K562 (cell line): Measurements from ENCODE around the gene OST4. TPM values are rescaled to one million over a fixed set of nuclear protein-coding genes. Genes with fewer than 3 reads are reported as not detected.
"Not testable (repeated sequence)": the region's sequence is repeated elsewhere in the genome, so short reads cannot be mapped to it uniquely, and the experiment has no call there.

Source experiments
- ATAC-seq: fragments of 200-7000 bp; cut with Tn5 transposase; 3 replicates; pipeline ENCODE4 v1.9.1; 2020; ENCODE audit warnings: moderate library complexity
- BruUV-seq: library from RNA; stranded (reverse); fragments of 400-500 nt; replicated peaks from 2 replicates; lab custom pipeline; 2021; lab: Mats Ljungman, UMichigan
- CTCF ChIA-PET: fragments of 300-600 bp; formaldehyde crosslinking; extraction: SDS; loops from one replicate; lab custom pipeline; 2021; ENCODE audit warnings: low intra/inter-chr PET ratio; lab: Yijun Ruan, JAX
- POLR2A ChIA-PET: fragments of 300-600, 350-650 bp; sonication (Branson Sonifier 250); formaldehyde crosslinking; extraction: SDS; loops from one replicate; lab custom pipeline; 2021; ENCODE audit warnings: antibody characterized with exemption, inconsistent platforms; lab: Yijun Ruan, JAX
- DNase-seq, 4 experiments: peaks; one replicate each; pipeline versions ENCODE4 v3.0.0 to v3.0.0-alpha.2; 2011 to 2018; ENCODE audit warnings: low spot score in 3 of 4, mixed read lengths in 3 of 4; ENCODE audit errors: extremely low read depth in 1 of 4
- FAIRE-seq: peaks from 2 replicates; lab custom pipeline; 2011; peaks lifted over from hg19 to GRCh38; lab: Jason Lieb, UNC
- H2AFZ ChIP-seq: 2 replicates; pipeline ENCODE4 v1.6.0; 2011; ENCODE audit warnings: low read depth, low read length, control low read depth, inconsistent platforms
- H3K27ac ChIP-seq: fragments of 200-600 bp; 3 replicates; pipeline ENCODE4 v1.8.0; 2011; ENCODE audit warnings: low read depth, mild to moderate bottlenecking, control low read depth, inconsistent platforms, low read length, moderate library complexity, mixed read lengths; ENCODE audit errors: extremely low read depth
- H3K27me3 ChIP-seq, 2 experiments: fragments of 300-600 bp in 1 of 2; 2 replicates in 1 of 2; 3 replicates in 1 of 2; pipeline versions ENCODE4 v1.6.0 to v1.8.0; 2011; ENCODE audit warnings: inconsistent platforms in 2 of 2, low read length in 2 of 2, mild to moderate bottlenecking in 1 of 2, mixed read lengths in 1 of 2, moderate library complexity in 1 of 2; ENCODE audit not compliant: control insufficient read depth in 2 of 2, insufficient read depth in 2 of 2
- H3K36me3 ChIP-seq: fragments of 300-600 bp; 3 replicates; pipeline ENCODE4 v1.8.0; 2011; ENCODE audit warnings: mild to moderate bottlenecking, low read length, inconsistent platforms; ENCODE audit not compliant: control insufficient read depth, insufficient read depth
- H3K4me1 ChIP-seq, 2 experiments: fragments of 200-600 bp in 1 of 2; replicated peaks in 1 of 2; 2 replicates in 1 of 2; 3 replicates in 1 of 2; pipeline versions ENCODE4 v1.5.1 to v1.8.0; 2011; ENCODE audit warnings: inconsistent platforms in 2 of 2, low read length in 2 of 2, mild to moderate bottlenecking in 1 of 2, mixed read lengths in 1 of 2, moderate library complexity in 1 of 2; ENCODE audit not compliant: control insufficient read depth in 2 of 2, insufficient read depth in 2 of 2
- H3K4me2 ChIP-seq: 2 replicates; pipeline ENCODE4 v1.6.1; 2011; ENCODE audit warnings: low read length, control low read depth, inconsistent platforms, mixed read lengths; ENCODE audit not compliant: insufficient read depth
- H3K4me3 ChIP-seq: fragments of 200-600 bp; sonication (generic), shearing (Covaris generic); 2 replicates; pipeline ENCODE4 v1.5.1; 2016; ENCODE audit warnings: control low read depth, inconsistent platforms
- H3K79me2 ChIP-seq: fragments of 200-600 bp; 3 replicates; pipeline ENCODE4 v1.8.0; 2011; ENCODE audit warnings: low read length, inconsistent platforms; ENCODE audit not compliant: control insufficient read depth, insufficient read depth
- H3K9ac ChIP-seq, 2 experiments: 2 replicates each; pipeline versions ENCODE4 v1.6.0 to v1.6.1; 2011; ENCODE audit warnings: low read depth in 2 of 2, low read length in 2 of 2, control low read depth in 1 of 2, inconsistent platforms in 1 of 2, mild to moderate bottlenecking in 1 of 2, mixed read lengths in 1 of 2; ENCODE audit not compliant: insufficient read depth in 1 of 2
- H3K9me1 ChIP-seq: one replicate; pipeline ENCODE4 v1.6.0; 2011; ENCODE audit warnings: inconsistent platforms, mild to moderate bottlenecking, low read length, moderate library complexity; ENCODE audit not compliant: control insufficient read depth, insufficient read depth
- H3K9me3 ChIP-seq: replicated peaks from 2 replicates; pipeline ENCODE4 v1.5.1; 2011; ENCODE audit warnings: low read depth, low read length, inconsistent platforms; ENCODE audit not compliant: control insufficient read depth, insufficient read depth
- H4K20me1 ChIP-seq: replicated peaks from 2 replicates; pipeline ENCODE4 v1.6.1; 2011; ENCODE audit warnings: low read length, inconsistent platforms, mixed read lengths; ENCODE audit not compliant: control insufficient read depth, insufficient read depth
- NFYB ChIP-seq: IDR thresholded peaks from 2 replicates; pipeline ENCODE4 v1.6.1; 2011; ENCODE audit warnings: mild to moderate bottlenecking, moderate library complexity; ENCODE audit not compliant: insufficient read length; ENCODE audit errors: extremely low read depth
- WGBS: fragments of 100-300 bp; shearing (Covaris generic); methylation state at CpG from one replicate; pipeline ENCODE4 v1.1.6; 2016; ENCODE audit warnings: low coverage, mixed read lengths; ENCODE audit not compliant: insufficient coverage; ENCODE audit errors: missing lambda C conversion rate; 5-methylcytosine and 5-hydroxymethylcytosine counted together
- in situ Hi-C: fragments of 300-500 bp; cut with MboI; formaldehyde crosslinking; loops from 4 replicates; pipeline ENCODE4 v1.15.0; 2018; ENCODE audit warnings: inconsistent platforms, mixed read lengths
- intact Hi-C: fragments of 100-400 bp; cut with micrococcal nuclease; formaldehyde crosslinking; loops from 2 replicates; pipeline ENCODE4 v1.14.2; 2022
- polyA plus RNA-seq, 8 experiments: library from polyadenylated mRNA; depleted of rRNA in 4 of 8; stranded (reverse) in 5 of 8; unstranded in 3 of 8; fragments of >200 nt; fragmentation: Nextera tagmentation in 2 of 8; fragmentation: Illumina TruSeq in 1 of 8; extraction: Ambion mirVana in 2 of 8; extraction: Trizol in 1 of 8; gene quantifications; 2 replicates each; pipeline versions ENCODE4 v1.2.1 to v1.2.3, GENCODE V29; 2011 to 2014; ENCODE audit warnings: inconsistent platforms in 1 of 8, missing spikeins in 1 of 8
- total RNA-seq, 7 experiments: library from RNA; depleted of rRNA in 6 of 7; stranded (reverse); fragments of >200 nt in 6 of 7; fragmentation: Illumina TruSeq in 2 of 7; extraction: Trizol in 2 of 7; gene quantifications; 2 replicates each; pipeline versions ENCODE4 v1.2.1 to v1.2.3, GENCODE V29; 2011 to 2021; ENCODE audit warnings: low replicate concordance in 1 of 7

OST4 gene
- total and polyA plus RNA-seq, 9 of the 15 experiments (the other 6 are each of a cell fraction or from before 2014, with no cell fraction given) = 186 to 1,155 (median 355) TPM

GRCh38 chr2:27111392-27112078 is 40.1 kb upstream of the OST4 start:
- ATAC-seq, H3K9me3 ChIP-seq, H3K4me3 ChIP-seq, H3K9me1 ChIP-seq, H3K79me2 ChIP-seq, intact Hi-C loops, FAIRE-seq, CTCF ChIA-PET, BruUV-seq, H3K27me3 ChIP-seq, H2AFZ ChIP-seq, H4K20me1 ChIP-seq, DNase-seq, H3K9ac ChIP-seq, H3K4me2 ChIP-seq, H3K36me3 ChIP-seq, H3K27ac ChIP-seq, in situ Hi-C loops, H3K4me1 ChIP-seq: not testable (repeated sequence)
- POLR2A ChIA-PET = interaction anchor here (0.6 to 4.5 kb wide), 3 partner anchors 13 to 264 kb away, joined by 3 to 17 read pairs (median 3); partner anchors contain the start of gene ABHD1
- 76% methylated on average over 19 of the region's 49 CpGs for WGBS

GRCh38 chr2:27110603-27111352 is 39.3 kb upstream of the OST4 start:
- ATAC-seq, H4K20me1 ChIP-seq, H3K4me2 ChIP-seq, H3K79me2 ChIP-seq, CTCF ChIA-PET, H3K9me1 ChIP-seq, H3K27me3 ChIP-seq, H3K4me1 ChIP-seq, H3K4me3 ChIP-seq, H3K9me3 ChIP-seq, BruUV-seq, DNase-seq, FAIRE-seq, H3K27ac ChIP-seq, in situ Hi-C loops, H3K36me3 ChIP-seq, H3K9ac ChIP-seq, intact Hi-C loops: not testable (repeated sequence)
- POLR2A ChIA-PET = interaction anchor here (0.6 to 4.5 kb wide), 3 partner anchors 14 to 230 kb away, joined by 3 to 17 read pairs (median 3); partner anchors contain the start of gene ABHD1
- WGBS = 64% methylated on average over 24 of the region's 24 CpGs
- peak; percentile 40 for TF ChIP-seq NFYB
- peak overlapping the region; percentile 35; the same call in 1 of the 2 replicates for H2AFZ ChIP-seq
